NCI-H2227 (cell line): ENCODE results near the gene DAZ3.
"Not testable (repeated sequence)": the region's sequence is repeated elsewhere in the genome, so short reads cannot be mapped to it uniquely, and the experiment has no call there.

Experiments
- DNase-seq: peaks from one replicate; lab custom pipeline; 2025; ENCODE audit not compliant: unreplicated experiment; lab: John Stamatoyannopoulos, UW

DAZ3 gene

GRCh38 chrY:24813293-24813692 is at the start of gene DAZ3:
Gene DAZ3 (minus strand): TSS chrY:24813393. CDS start chrY:24813185, 208 bp downstream.
- DNase-seq, result not testable (repeated sequence)

DNA sequence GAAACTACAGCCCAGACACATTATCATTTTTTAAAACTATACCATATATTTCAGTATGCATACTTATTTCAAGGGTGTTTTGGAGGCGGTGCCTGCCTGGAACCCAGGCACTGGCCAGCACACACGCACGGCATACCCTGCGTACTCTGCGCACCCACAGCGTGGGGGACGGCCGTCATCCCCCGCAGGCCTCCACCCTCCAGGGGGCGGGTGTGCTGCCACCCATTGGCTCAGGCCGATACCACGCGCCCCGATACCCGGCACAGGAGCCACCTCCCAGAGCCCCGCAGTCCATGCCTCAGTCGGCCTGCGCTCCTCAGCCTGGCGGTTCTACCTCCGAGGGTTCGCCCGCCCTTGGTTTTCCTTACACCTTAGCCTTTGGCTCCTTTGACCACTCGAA is 20.4 kb upstream of the DAZ3 start, which contains the start of gene DAZ4:
Gene DAZ4, plus strand, starts transcription at position 301 of the 400 bp plus-strand sequence. CDS start 208 bp downstream, outside the sequence.
- DNase-seq, result not testable (repeated sequence)

- not testable (repeated sequence) for DNase-seq
These were observed 11.9 kb upstream of the DAZ3 start for GRCh38 chrY:24825069-24825468.

DNA sequence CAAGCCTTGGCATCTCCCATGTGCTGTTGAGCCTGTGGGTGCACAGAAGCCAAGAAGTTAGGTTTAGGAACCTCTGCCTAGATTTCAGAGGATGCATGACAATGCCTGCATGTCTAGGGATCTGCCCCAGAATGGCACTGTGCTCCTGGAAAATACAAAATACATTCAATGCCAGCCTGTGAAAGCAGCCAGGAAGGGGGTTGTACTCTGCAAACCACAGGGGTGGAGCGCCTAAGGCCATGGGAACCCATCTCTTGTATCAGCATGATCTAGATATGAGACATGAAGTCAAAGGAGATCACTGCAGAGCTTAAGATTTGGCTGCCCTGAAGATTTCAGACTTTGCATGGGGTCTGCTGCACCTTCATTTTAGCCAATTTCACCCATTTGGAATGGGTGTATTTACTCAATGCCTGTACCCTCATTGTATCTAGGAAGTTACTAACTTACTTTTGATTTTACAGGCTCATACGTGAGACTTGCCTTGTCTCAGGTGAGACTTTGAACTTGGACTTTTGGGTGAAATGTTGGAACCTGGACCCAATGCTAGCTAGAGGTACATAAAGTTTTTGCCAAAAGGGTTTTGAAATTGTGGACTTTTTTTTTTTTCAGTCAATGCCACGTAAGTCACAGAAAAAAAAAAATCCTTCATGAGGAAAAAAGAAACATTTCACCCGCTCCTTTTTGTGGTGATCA is 11.1 kb upstream of the DAZ3 start:
- DNase-seq, result not testable (repeated sequence)

- DNase-seq, result not testable (repeated sequence)
These were observed 8.6 kb upstream of the DAZ3 start for GRCh38 chrY:24821836-24822235.
